Activated naive CD4-positive, alpha-beta T cell treated with anti-CD3 and anti-CD28 coated beads for 36 hours (primary cell): Measurements from ENCODE around the gene MRPS7. TPM values are rescaled to one million over a fixed set of nuclear protein-coding genes. Genes with fewer than 3 reads are reported as not detected.

ENCODE experiments used
- CTCF ChIA-PET: fragments of 350-600 bp; sonication (Branson Sonifier 250); formaldehyde crosslinking; loops from one replicate; lab custom pipeline; 2021; ENCODE audit warnings: antibody characterized with exemption; lab: Charles Lee
- DNase-seq: peaks from one replicate; pipeline ENCODE4 v3.0.0-alpha.2; 2020
- H3K27ac Mint-ChIP-seq: one replicate; pipeline ENCODE4 v1.8.0; 2021; ENCODE audit warnings: mild to moderate bottlenecking, mixed read lengths
- H3K27me3 Mint-ChIP-seq: one replicate; pipeline ENCODE4 v1.8.0; 2021; ENCODE audit warnings: low read depth, mixed read lengths
- H3K36me3 Mint-ChIP-seq: one replicate; pipeline ENCODE4 v1.8.0; 2021; ENCODE audit warnings: low read depth, mixed read lengths
- H3K4me1 Mint-ChIP-seq: one replicate; pipeline ENCODE4 v1.8.0; 2021; ENCODE audit warnings: low read depth, mixed read lengths
- H3K4me3 Mint-ChIP-seq: one replicate; pipeline ENCODE4 v1.8.0; 2021; ENCODE audit warnings: mild to moderate bottlenecking, moderate library complexity, mixed read lengths
- H3K9me3 Mint-ChIP-seq: one replicate; pipeline ENCODE4 v1.8.0; 2021; ENCODE audit warnings: mixed read lengths
- intact Hi-C: fragments of 100-400 bp; cut with micrococcal nuclease; formaldehyde crosslinking; loops from one replicate; pipeline ENCODE4 v1.15.1; 2023
- total RNA-seq, 2 experiments: library from RNA; stranded (reverse); gene quantifications; one replicate each; pipeline ENCODE4 v1.2.3, GENCODE V29; 2021

Gene MRPS7
- total RNA-seq, 2 experiments from 2014 or later, result 73.3 to 78.3 TPM

DNA sequence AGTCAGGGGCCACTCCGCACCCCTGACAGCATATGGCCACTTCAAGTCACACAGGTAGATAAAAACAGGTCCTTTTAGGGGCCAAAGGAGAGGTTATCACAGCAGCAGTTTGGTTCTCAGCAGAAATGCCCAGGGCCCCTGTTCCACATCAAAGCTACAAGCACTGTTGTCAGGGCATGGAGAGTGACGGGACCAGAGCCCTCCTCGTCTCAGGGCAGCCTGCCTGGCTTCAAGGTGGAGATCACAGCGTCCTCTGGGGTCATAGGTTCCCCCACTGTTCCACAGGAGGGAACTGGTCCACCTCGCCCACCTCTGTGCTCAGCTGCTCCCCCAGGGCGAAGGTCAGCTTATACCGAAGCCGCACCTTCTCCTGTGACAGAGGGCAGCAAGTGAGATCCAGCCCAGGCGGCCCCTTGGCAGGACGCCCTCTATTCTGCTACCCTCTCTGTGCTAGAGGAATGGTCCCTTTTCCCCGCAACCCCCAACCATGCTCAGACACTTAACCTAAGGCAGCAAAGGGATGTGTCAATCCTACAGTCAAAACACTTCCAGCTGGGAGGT is 23.6 kb upstream of the MRPS7 start:
- Mint-ChIP-seq H3K9me3 (no peaks in the 10 kb centered on the region), H3K27me3 (no peaks in the 10 kb centered on the region), H3K27ac (no peak overlapping the region), H3K4me1 (peaks cover 31% of the 10 kb centered on the region), H3K36me3 (peaks cover 36% of the 10 kb centered on the region), H3K4me3 (no peak overlapping the region)
- CTCF ChIA-PET, result interaction anchor here (0.6 to 6.1 kb wide), 9 partner anchors 9 to 187 kb away, joined by 3 to 41 read pairs (median 5); partner anchors contain the start of genes GGA3 and MRPS7
- intact Hi-C loops, result loop anchor here (1.0 kb wide), 1 partner anchor 33 kb away; the partner anchor contains the start of gene MIF4GD
- DNase-seq, result no peak

- Mint-ChIP-seq H3K9me3 (no peaks in the 10 kb centered on the region), H3K27ac (peak overlapping the region; percentile 81), H3K4me1 (peaks cover 37% of the 10 kb centered on the region), H3K27me3 (no peaks in the 10 kb centered on the region), H3K4me3 (no peak overlapping the region), H3K36me3 (peaks cover 34% of the 10 kb centered on the region)
- DNase-seq, result peak; percentile 69
- CTCF ChIA-PET, result interaction anchor here (0.6 to 6.1 kb wide), 10 partner anchors 9 to 166 kb away, joined by 3 to 41 read pairs (median 8); partner anchors contain the start of genes GGA3, MIF4GD and MRPS7
- intact Hi-C loops, result loop anchor here (1.0 kb wide), 1 partner anchor 33 kb away; the partner anchor contains the start of gene MIF4GD
Measured at GRCh38 chr17:75238684-75239191, 22.9 kb upstream of the MRPS7 start.

DNA sequence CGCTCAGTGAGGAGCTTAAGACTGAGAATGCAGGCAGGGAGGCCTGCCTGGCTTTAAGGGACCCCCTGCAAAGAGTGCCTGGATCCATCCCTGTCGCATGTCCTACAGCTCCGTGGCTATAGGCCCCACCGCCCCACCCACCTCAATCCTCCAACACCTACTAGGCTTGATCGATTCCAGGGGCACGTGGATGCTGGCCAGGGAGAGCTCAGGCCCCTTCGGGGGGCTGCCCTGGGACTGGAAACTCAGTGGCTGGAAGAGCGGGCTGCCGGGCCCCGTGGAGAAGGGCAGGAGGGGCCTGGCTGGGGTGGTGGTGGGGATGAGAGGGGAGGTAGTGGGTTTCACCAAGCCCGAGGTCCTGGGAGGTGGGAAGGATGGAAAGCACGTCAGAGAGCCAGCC is 22.5 kb upstream of the MRPS7 start:
- Mint-ChIP-seq H3K27me3 (no peaks in the 10 kb centered on the region), H3K4me1 (peaks cover 40% of the 10 kb centered on the region), H3K9me3 (no peaks in the 10 kb centered on the region), H3K4me3 (no peak overlapping the region), H3K36me3 (peaks cover 35% of the 10 kb centered on the region), H3K27ac (peak overlapping the region; percentile 81)
- CTCF ChIA-PET, result interaction anchor here (0.6 to 6.1 kb wide), 10 partner anchors 10 to 167 kb away, joined by 3 to 41 read pairs (median 8); partner anchors contain the start of genes GGA3, MIF4GD and MRPS7
- intact Hi-C loops, result no loop called here
- DNase-seq, result no peak

DNA sequence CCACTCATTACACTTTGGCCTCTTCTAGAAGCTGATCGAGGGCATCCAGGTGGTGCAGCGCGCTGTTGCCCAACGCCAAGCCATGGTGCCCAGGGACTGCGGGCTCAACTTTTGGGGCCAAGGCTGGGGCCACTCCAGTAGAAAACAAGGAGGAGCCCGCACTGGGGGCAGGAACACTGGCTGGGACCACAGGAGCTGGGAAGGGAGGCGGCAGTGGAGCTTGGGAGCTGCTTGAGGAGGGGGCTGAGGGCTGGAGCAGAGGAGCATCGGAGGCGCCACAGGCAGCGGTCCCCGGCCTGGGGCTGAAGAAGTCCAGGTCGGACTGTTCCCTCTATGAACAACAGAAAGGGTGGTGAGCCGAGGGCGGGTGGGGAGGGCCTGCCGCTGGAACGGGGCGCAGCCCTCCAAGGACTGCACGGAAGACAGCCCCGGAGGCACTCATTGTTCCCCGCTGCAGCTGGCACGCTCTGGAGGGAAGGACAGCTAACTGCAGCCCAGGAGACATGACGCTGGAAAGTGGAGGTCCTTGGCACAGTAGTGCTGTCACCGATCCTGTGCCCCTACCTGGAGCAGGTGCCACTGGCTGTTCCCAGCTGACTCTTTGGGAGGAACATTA is 21.8 kb upstream of the MRPS7 start:
- H3K27me3 Mint-ChIP-seq, result no peaks in the 10 kb centered on the region
- no peak for DNase-seq
- CTCF ChIA-PET, result interaction anchor here (0.6 to 6.1 kb wide), 12 partner anchors 10 to 216 kb away, joined by 3 to 41 read pairs (median 6); partner anchors contain the start of genes GGA3, MIF4GD, MRPS7 and TMEM94
- peaks cover 46% of the 10 kb centered on the region for H3K4me1 Mint-ChIP-seq
- H3K27ac Mint-ChIP-seq, result no peak overlapping the region
- H3K9me3 Mint-ChIP-seq, result no peaks in the 10 kb centered on the region
- no peak overlapping the region for H3K4me3 Mint-ChIP-seq
- intact Hi-C loops, result no loop called here
- peaks cover 30% of the 10 kb centered on the region for H3K36me3 Mint-ChIP-seq

GRCh38 chr17:75240394-75241142 is 21.1 kb upstream of the MRPS7 start:
- Mint-ChIP-seq H3K27ac (no peak overlapping the region), H3K36me3 (peaks cover 28% of the 10 kb centered on the region), H3K4me3 (no peak overlapping the region), H3K9me3 (no peaks in the 10 kb centered on the region), H3K27me3 (no peaks in the 10 kb centered on the region), H3K4me1 (peaks cover 51% of the 10 kb centered on the region)
- peak; percentile 50 for DNase-seq
- CTCF ChIA-PET, result interaction anchor here (0.7 to 6.1 kb wide), 11 partner anchors 9 to 215 kb away, joined by 3 to 41 read pairs (median 7); partner anchors contain the start of genes GGA3, MIF4GD, MRPS7 and TMEM94
- intact Hi-C loops, result no loop called here

- no peak overlapping the region for H3K4me3 Mint-ChIP-seq
- peaks cover 29% of the 10 kb centered on the region for H3K36me3 Mint-ChIP-seq
- H3K27ac Mint-ChIP-seq, result no peak overlapping the region
- intact Hi-C loops, result no loop called here
- CTCF ChIA-PET, result interaction anchor here (1.4 to 6.1 kb wide), 6 partner anchors 8 to 127 kb away, joined by 3 to 41 read pairs (median 37); partner anchors contain the start of genes GGA3, MIF4GD and MRPS7
- H3K4me1 Mint-ChIP-seq, result peaks cover 51% of the 10 kb centered on the region
- H3K9me3 Mint-ChIP-seq, result no peaks in the 10 kb centered on the region
- no peaks in the 10 kb centered on the region for H3K27me3 Mint-ChIP-seq
- DNase-seq, result no peak
Measured at GRCh38 chr17:75241143-75241430, 20.6 kb upstream of the MRPS7 start.

DNA sequence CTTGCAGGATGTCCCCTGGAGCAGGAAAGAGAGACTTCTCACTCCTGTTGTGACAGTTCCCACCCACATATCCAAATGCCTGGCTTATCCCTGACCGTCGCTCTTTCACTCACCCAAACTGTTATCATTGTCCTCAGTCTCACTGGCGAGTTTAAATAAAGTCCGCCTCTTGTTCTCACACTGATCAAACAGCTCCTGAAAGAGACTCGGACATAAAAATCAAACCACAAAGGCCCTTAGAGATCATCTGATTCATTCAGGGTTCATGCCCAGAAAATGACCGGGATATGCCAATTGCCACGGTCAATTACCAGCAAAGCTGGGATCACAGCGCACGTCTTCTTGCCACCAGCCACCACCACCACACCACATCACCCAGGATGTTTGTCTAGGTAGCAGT is 20.2 kb upstream of the MRPS7 start:
- Mint-ChIP-seq H3K36me3 (peaks cover 30% of the 10 kb centered on the region), H3K4me1 (peaks cover 51% of the 10 kb centered on the region), H3K27ac (peak overlapping the region; percentile 48), H3K27me3 (no peaks in the 10 kb centered on the region), H3K4me3 (no peak overlapping the region), H3K9me3 (no peaks in the 10 kb centered on the region)
- intact Hi-C loops, result no loop called here
- CTCF ChIA-PET, result interaction anchor here (1.4 to 6.1 kb wide), 7 partner anchors 8 to 128 kb away, joined by 3 to 41 read pairs (median 36); partner anchors contain the start of genes GGA3, MIF4GD and MRPS7
- no peak for DNase-seq

DNA sequence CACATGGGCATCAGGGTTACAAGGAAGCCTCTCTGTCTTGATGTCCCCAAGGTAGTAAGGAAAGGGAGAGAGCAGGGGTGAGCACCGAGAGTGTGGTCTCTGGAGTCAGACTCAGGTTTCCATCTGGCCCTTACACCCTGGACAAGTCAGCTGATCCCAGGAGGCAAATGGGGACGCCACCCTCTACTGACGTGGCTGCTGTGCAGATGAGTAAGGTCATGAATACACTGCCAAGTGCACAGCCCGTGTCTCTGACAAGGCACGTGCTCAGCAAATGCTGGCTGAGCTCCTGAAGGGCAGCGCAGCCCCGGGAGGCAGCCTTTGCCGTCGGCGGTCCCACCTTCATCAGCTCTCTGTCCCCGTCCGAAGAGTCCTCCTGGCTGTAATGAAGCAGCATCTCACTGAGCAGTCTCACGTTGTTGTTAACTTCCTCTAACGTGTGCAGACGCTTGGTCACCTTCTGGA is 19.7 kb upstream of the MRPS7 start:
- Mint-ChIP-seq H3K9me3 (no peaks in the 10 kb centered on the region), H3K36me3 (peaks cover 30% of the 10 kb centered on the region), H3K27ac (peak overlapping the region; percentile 75), H3K27me3 (no peaks in the 10 kb centered on the region), H3K4me1 (peaks cover 55% of the 10 kb centered on the region), H3K4me3 (no peak overlapping the region)
- DNase-seq, result no peak
- CTCF ChIA-PET, result interaction anchor here (1.5 to 6.1 kb wide), 6 partner anchors 7 to 128 kb away, joined by 7 to 41 read pairs (median 37); partner anchors contain the start of genes GGA3, MIF4GD and MRPS7
- intact Hi-C loops, result no loop called here

- H3K4me3 Mint-ChIP-seq, result no peak overlapping the region
- no peak for DNase-seq
- CTCF ChIA-PET, result interaction anchor here (0.6 to 5.7 kb wide), 6 partner anchors 13 to 368 kb away, joined by 4 to 39 read pairs (median 22); partner anchors contain the start of genes GGA3, MIF4GD and MRPS7
- peak overlapping the region; percentile 75 for H3K27ac Mint-ChIP-seq
- H3K36me3 Mint-ChIP-seq, result peaks cover 30% of the 10 kb centered on the region
- no peaks in the 10 kb centered on the region for H3K27me3 Mint-ChIP-seq
- peaks cover 57% of the 10 kb centered on the region for H3K4me1 Mint-ChIP-seq
- intact Hi-C loops, result no loop called here
- H3K9me3 Mint-ChIP-seq, result no peaks in the 10 kb centered on the region
Measured at GRCh38 chr17:75242461-75243042, 19.1 kb upstream of the MRPS7 start.

GRCh38 chr17:75244133-75244866 is 17.4 kb upstream of the MRPS7 start:
- H3K27me3 Mint-ChIP-seq, result no peaks in the 10 kb centered on the region
- peaks cover 25% of the 10 kb centered on the region for H3K36me3 Mint-ChIP-seq
- no peaks in the 10 kb centered on the region for H3K9me3 Mint-ChIP-seq
- DNase-seq, result no peak
- intact Hi-C loops, result no loop called here
- peaks cover 63% of the 10 kb centered on the region for H3K4me1 Mint-ChIP-seq
- H3K27ac Mint-ChIP-seq, result peak overlapping the region; percentile 65
- CTCF ChIA-PET, result interaction anchor here (0.6 to 1.3 kb wide), 2 partner anchors 18 to 49 kb away, joined by 4 to 6 read pairs; no protein-coding TSS in a partner anchor
- H3K4me3 Mint-ChIP-seq, result no peak overlapping the region

- no peak for DNase-seq
- no peak overlapping the region for H3K4me3 Mint-ChIP-seq
- intact Hi-C loops, result no loop called here
- no peaks in the 10 kb centered on the region for H3K9me3 Mint-ChIP-seq
- peaks cover 27% of the 10 kb centered on the region for H3K36me3 Mint-ChIP-seq
- peaks cover 71% of the 10 kb centered on the region for H3K4me1 Mint-ChIP-seq
- no peaks in the 10 kb centered on the region for H3K27me3 Mint-ChIP-seq
- CTCF ChIA-PET, result interaction anchor here (0.5 to 0.6 kb wide), 2 partner anchors 48 to 167 kb away, joined by 3 to 6 read pairs; no protein-coding TSS in a partner anchor
- peak overlapping the region; percentile 36 for H3K27ac Mint-ChIP-seq
Measured at GRCh38 chr17:75245011-75245410, 16.7 kb upstream of the MRPS7 start.
